MM.1S (cell line): ENCODE data around the gene ANKRD9.

Experiments
- DNase-seq: peaks from one replicate; pipeline ENCODE4 v3.0.0-alpha.2; 2015
- H2AFZ ChIP-seq: fragments of 300-600 bp; sonication (generic); 2 replicates; pipeline ENCODE4 v1.6.0; 2016; ENCODE audit warnings: antibody characterized with exemption, low read length
- H3F3A ChIP-seq: fragments of 300-600 bp; sonication (generic); 2 replicates; pipeline ENCODE4 v1.6.1; 2016; ENCODE audit warnings: mild to moderate bottlenecking, antibody characterized with exemption, low read length, moderate library complexity, mixed read lengths; ENCODE audit not compliant: insufficient read depth
- H3K27ac ChIP-seq: fragments of 300-600 bp; sonication (generic); 2 replicates; pipeline ENCODE4 v1.5.1; 2016; ENCODE audit warnings: mild to moderate bottlenecking, low read length
- H3K27me3 ChIP-seq: fragments of 300-600 bp; sonication (generic); replicated peaks from 2 replicates; pipeline ENCODE4 v1.6.0; 2016; ENCODE audit warnings: low read length; ENCODE audit not compliant: insufficient read depth
- H3K36me3 ChIP-seq: fragments of 300-600 bp; sonication (generic); replicated peaks from 2 replicates; pipeline ENCODE4 v1.6.1; 2016; ENCODE audit warnings: mild to moderate bottlenecking, low read length, mixed read lengths; ENCODE audit not compliant: insufficient read depth
- H3K4me1 ChIP-seq: fragments of 300-600 bp; sonication (generic); 2 replicates; pipeline ENCODE4 v1.6.1; 2016; ENCODE audit warnings: low read length, mixed read lengths
- H3K4me2 ChIP-seq: fragments of 300-600 bp; sonication (generic); 2 replicates; pipeline ENCODE4 v1.6.0; 2016; ENCODE audit warnings: low read depth, low read length
- H3K4me3 ChIP-seq: fragments of 300-600 bp; sonication (generic); 2 replicates; pipeline ENCODE4 v1.5.1; 2016; ENCODE audit warnings: low read length, mixed read lengths
- H3K79me2 ChIP-seq: fragments of 300-600 bp; sonication (generic); 2 replicates; pipeline ENCODE4 v1.6.1; 2016; ENCODE audit warnings: mixed run types, low read length, mixed read lengths
- H3K9ac ChIP-seq: fragments of 300-600 bp; sonication (generic); 2 replicates; pipeline ENCODE4 v1.6.1; 2016; ENCODE audit warnings: low read length, mixed read lengths
- H3K9me2 ChIP-seq: fragments of 300-600 bp; sonication (generic); replicated peaks from 2 replicates; pipeline ENCODE4 v1.6.1; 2016; ENCODE audit warnings: mild to moderate bottlenecking, low read length, mixed read lengths; ENCODE audit not compliant: insufficient read depth
- H3K9me3 ChIP-seq: fragments of 300-600 bp; sonication (generic); replicated peaks from 2 replicates; pipeline ENCODE4 v1.6.1; 2016; ENCODE audit warnings: mild to moderate bottlenecking, low read length, mixed read lengths; ENCODE audit not compliant: insufficient read depth
- H4K20me1 ChIP-seq: fragments of 300-600 bp; sonication (generic); 2 replicates; pipeline ENCODE4 v1.6.1; 2016; ENCODE audit warnings: mild to moderate bottlenecking, low read length, moderate library complexity, mixed read lengths; ENCODE audit not compliant: insufficient read depth
- EZH2 ChIP-seq: fragments of 300-600 bp; sonication (generic); optimal IDR thresholded peaks from 2 replicates; pipeline ENCODE3; 2017; ENCODE audit warnings: low read depth, mild to moderate bottlenecking, antibody characterized with exemption, low read length, mixed read lengths
- EZH2phosphoT487 ChIP-seq: fragments of 300-600 bp; sonication (generic); IDR thresholded peaks from 2 replicates; pipeline ENCODE4 v1.6.1; 2018; ENCODE audit warnings: antibody characterized with exemption, low read length
- TF ChIP-seq, protein P1 (sequence below): fragments of 300-600 bp; sonication (generic); IDR thresholded peaks from 2 replicates; pipeline ENCODE4 v1.5.1; 2016; ENCODE audit warnings: antibody characterized with exemption, low read length, mixed read lengths

The ANKRD9 gene

DNA sequence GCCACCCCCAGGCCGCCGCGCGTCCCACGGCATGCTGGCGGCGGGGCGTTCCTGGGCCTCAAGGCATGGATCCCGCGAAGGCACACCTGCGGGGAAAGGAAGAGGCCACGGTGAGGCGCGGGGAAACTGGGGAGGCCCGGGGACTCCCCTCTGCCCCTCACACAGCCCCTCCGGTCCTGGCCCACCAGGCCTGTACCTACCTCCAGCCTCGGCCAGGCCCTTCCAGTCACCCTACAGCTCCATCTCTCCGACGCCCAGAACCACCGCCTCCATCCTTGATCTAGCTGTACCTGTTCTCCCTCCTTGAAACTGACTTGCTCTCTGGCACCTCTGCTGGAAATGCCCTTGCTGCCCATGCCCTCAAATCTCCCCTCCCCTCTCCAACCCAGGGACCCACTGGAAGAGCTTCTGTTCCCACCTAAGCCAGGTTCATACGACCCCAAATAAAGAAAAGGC is 1.7 kb downstream of the ANKRD9 start:
- Histone ChIP-seq H3F3A (no peaks in the 10 kb centered on the region), H4K20me1 (no peaks in the 10 kb centered on the region), H3K4me1 (no peaks in the 10 kb centered on the region), H3K9me3 (no peaks in the 10 kb centered on the region), H3K9ac (no peak overlapping the region), H3K4me2 (no peak overlapping the region), H3K9me2 (no peaks in the 10 kb centered on the region), H2AFZ (no peak overlapping the region), H3K27ac (no peak overlapping the region), H3K4me3 (no peak overlapping the region), H3K36me3 (no peaks in the 10 kb centered on the region), H3K79me2 (no peaks in the 10 kb centered on the region), H3K27me3 (no peaks in the 10 kb centered on the region)
- no peak for TF ChIP-seq EZH2phosphoT487
- TF ChIP-seq, protein P1, sequence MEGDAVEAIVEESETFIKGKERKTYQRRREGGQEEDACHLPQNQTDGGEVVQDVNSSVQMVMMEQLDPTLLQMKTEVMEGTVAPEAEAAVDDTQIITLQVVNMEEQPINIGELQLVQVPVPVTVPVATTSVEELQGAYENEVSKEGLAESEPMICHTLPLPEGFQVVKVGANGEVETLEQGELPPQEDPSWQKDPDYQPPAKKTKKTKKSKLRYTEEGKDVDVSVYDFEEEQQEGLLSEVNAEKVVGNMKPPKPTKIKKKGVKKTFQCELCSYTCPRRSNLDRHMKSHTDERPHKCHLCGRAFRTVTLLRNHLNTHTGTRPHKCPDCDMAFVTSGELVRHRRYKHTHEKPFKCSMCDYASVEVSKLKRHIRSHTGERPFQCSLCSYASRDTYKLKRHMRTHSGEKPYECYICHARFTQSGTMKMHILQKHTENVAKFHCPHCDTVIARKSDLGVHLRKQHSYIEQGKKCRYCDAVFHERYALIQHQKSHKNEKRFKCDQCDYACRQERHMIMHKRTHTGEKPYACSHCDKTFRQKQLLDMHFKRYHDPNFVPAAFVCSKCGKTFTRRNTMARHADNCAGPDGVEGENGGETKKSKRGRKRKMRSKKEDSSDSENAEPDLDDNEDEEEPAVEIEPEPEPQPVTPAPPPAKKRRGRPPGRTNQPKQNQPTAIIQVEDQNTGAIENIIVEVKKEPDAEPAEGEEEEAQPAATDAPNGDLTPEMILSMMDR = no peak
- no peak for TF ChIP-seq EZH2
- DNase-seq = no peak

DNA sequence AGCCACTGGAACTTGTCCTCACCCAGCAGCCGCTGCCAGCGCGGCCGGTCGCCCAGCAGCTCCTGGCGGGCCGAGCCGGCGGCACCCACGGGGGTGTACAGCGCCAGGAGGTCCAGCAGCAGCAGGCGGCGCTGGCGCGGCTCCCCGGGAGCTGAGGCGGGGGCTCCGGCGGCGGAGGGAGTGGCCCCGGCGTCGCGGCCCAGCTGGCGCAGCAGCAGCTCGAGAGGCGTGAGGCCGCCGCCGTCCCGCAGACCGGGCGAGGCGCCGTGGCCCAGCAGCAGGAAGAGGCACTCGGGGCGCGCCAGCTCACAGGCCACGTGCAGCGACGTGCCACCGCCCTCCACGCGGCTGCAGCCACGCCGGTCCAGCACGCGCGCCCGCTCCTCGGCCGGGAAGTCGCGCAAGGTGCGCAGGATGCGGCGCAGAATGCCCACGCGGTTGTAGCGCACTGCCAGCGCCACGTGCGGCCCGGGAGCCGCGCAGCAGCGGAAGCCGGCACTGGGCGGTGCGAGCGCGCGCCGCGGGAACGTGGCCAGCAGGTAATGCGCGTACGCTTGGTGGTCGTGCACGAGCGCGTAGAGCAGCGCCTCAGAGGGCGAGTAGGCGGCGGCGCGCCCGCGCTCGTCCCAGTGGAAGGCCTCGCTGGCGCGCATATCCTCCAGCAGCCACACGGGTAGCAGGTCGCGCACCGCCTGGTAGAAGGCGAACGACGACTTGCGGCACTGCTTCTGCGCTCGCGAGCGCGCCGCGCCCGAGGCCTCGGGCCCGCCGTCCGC is 2.3 kb downstream of the ANKRD9 start:
- Histone ChIP-seq H3K79me2 (no peaks in the 10 kb centered on the region), H4K20me1 (no peaks in the 10 kb centered on the region), H3K9me3 (no peaks in the 10 kb centered on the region), H3K27me3 (no peaks in the 10 kb centered on the region), H3K9ac (no peak overlapping the region), H3K27ac (no peak overlapping the region), H3K36me3 (no peaks in the 10 kb centered on the region), H3F3A (no peaks in the 10 kb centered on the region), H3K4me2 (no peak overlapping the region), H3K9me2 (no peaks in the 10 kb centered on the region), H2AFZ (no peak overlapping the region), H3K4me1 (no peaks in the 10 kb centered on the region), H3K4me3 (no peak overlapping the region)
- no peak for DNase-seq
- TF ChIP-seq, protein P1 = no peak
- no peak for TF ChIP-seq EZH2
- TF ChIP-seq EZH2phosphoT487 = no peak

DNA sequence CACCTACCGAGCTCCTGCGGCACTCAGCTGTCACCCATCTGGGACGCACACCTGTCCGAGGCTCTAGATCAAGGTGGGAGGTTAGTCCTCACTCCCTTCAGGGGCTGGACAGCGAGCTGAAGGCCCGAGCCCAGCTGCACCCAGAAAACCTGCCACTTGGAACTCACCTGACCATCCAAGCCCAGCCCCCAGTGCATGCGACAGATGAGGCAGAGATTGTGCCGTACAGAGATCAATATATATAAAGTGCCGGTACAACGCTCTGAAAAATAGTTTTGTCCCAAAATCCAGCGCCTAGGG is 3.0 kb downstream of the ANKRD9 start:
- no peaks in the 10 kb centered on the region for H3K79me2 ChIP-seq
- no peaks in the 10 kb centered on the region for H3K4me1 ChIP-seq
- no peaks in the 10 kb centered on the region for H3K9me3 ChIP-seq
- H3K9ac ChIP-seq = no peak overlapping the region
- H2AFZ ChIP-seq = no peak overlapping the region
- no peak for DNase-seq
- no peaks in the 10 kb centered on the region for H4K20me1 ChIP-seq
- no peak overlapping the region for H3K4me3 ChIP-seq
- no peaks in the 10 kb centered on the region for H3K36me3 ChIP-seq
- TF ChIP-seq, protein P1 = no peak
- TF ChIP-seq EZH2 (no peak), EZH2phosphoT487 (no peak)
- H3K27me3 ChIP-seq = no peaks in the 10 kb centered on the region
- no peak overlapping the region for H3K27ac ChIP-seq
- H3K4me2 ChIP-seq = no peak overlapping the region
- no peaks in the 10 kb centered on the region for H3F3A ChIP-seq
- H3K9me2 ChIP-seq = no peaks in the 10 kb centered on the region
